GM12801 (cell line): ENCODE data around the gene CDKN3.

ENCODE experiments used
- TF ChIP-seq, protein P1 (sequence below): IDR thresholded peaks from one replicate; pipeline ENCODE4 v1.5.1; 2011; ENCODE audit warnings: control low read depth; ENCODE audit not compliant: insufficient read length; ENCODE audit errors: extremely low read depth

CDKN3 gene

DNA sequence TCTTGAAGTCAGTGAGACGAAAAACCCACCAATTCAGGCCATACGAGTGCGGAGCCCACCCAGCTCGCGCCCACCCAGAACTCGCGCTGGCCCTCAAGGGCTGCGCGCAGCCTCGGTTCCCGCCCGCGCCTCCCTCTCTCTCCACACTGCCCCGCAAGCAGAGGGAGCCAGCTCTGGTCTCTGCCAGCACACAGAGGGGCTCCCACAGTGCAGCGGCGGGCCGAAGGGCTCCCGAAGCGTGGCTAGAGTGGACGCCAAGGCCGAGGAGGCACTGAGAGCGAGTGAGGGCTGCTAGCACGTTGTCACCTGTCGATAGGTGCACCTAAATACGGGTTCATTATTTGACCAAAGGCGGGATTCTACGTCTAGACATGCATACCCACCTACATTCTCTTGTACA lies 2.2 kb upstream of the CDKN3 start:
- TF ChIP-seq, protein P1, sequence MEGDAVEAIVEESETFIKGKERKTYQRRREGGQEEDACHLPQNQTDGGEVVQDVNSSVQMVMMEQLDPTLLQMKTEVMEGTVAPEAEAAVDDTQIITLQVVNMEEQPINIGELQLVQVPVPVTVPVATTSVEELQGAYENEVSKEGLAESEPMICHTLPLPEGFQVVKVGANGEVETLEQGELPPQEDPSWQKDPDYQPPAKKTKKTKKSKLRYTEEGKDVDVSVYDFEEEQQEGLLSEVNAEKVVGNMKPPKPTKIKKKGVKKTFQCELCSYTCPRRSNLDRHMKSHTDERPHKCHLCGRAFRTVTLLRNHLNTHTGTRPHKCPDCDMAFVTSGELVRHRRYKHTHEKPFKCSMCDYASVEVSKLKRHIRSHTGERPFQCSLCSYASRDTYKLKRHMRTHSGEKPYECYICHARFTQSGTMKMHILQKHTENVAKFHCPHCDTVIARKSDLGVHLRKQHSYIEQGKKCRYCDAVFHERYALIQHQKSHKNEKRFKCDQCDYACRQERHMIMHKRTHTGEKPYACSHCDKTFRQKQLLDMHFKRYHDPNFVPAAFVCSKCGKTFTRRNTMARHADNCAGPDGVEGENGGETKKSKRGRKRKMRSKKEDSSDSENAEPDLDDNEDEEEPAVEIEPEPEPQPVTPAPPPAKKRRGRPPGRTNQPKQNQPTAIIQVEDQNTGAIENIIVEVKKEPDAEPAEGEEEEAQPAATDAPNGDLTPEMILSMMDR = no peak

DNA sequence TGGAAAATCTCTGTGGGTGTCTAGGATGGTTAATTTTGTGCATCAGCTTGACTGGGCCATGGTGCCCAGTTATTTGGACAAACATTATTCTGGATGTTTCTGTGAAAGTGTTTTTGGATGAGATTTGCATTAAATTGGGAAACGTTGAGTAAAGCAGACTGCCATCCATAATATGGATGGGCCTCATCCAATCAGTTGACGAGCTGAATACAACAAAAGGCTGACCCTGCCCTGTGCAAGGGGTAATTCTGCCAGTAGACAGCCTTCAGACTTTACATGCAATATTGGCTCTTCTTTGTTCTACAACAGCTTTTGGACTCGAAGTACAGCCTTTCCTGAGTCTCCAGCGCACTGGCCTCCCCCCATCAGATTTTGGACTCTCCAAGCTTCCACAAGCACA lies 1.5 kb upstream of the CDKN3 start:
- TF ChIP-seq, protein P1 = no peak

DNA sequence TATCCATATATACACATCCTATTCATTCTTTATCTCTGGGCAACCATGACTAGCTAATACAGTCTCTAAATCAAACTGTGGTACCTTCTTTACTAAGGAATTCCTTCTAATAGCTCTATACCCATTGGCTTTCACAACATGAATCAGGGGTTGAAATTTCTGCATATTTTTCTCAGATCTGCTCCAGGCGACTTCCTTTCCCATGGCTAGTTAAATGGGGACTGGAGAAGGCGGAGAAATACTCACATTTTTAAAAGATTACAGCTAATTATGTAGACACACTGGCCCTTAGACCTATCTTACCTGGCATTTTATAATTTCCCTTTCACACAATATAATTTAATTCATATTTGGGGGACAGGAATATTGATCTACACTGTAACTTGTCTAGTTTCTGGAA lies 1.1 kb upstream of the CDKN3 start:
- TF ChIP-seq, protein P1 = no peak

DNA sequence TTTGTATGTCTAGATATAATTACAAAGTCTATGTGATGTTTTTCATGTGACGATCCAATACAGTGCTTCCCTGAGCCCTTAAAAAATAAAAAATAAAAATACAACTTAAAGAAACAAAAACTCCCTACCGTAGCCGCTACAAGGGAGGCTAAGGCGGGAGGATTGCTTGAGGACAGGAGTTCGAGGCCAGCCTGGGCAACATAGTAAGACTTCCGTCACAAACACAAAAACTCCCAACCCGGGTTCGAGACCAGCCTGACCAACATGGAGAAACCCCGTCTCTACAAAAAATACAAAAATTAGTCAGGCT lies 669 bp upstream of the CDKN3 start:
- TF ChIP-seq, protein P1 = no peak

DNA sequence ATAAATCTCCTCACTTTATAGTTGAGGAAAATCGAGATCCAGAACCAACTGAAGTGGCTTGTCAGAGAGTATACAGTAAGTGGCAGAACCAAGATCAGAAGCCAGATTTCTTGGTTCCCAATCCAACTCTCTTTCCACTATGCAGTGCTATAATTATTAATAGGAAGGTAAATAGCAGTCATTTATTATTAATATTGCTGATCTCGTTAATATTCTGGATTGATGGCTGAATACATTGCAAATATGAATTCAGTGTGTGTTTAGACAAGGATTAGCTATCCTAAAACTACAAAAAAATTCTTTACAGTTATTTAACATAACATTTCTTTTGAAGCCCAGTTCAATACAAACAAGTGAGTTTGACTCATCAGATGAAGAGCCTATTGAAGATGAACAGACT lies 2.8 kb downstream of the CDKN3 start:
- TF ChIP-seq, protein P1 = no peak

DNA sequence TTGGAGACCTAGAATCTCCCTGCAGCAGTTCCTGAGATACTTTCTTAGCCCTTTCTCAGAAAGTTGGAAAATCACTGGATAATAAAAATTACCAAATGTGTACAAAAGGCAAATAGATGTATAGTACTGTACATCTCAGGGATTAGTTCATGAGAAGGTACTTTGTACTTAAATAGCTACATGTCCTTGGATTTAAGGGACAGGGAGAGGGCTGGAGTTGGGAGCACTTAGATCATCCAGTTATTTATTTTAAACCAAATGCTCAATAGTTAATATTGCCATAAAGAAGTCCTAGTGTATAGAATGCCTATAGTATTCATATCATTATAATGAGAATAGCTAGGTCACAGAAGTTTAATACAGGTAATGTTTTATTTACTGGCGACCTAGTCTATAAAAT lies 13.4 kb downstream of the CDKN3 start:
- TF ChIP-seq, protein P1 = no peak

DNA sequence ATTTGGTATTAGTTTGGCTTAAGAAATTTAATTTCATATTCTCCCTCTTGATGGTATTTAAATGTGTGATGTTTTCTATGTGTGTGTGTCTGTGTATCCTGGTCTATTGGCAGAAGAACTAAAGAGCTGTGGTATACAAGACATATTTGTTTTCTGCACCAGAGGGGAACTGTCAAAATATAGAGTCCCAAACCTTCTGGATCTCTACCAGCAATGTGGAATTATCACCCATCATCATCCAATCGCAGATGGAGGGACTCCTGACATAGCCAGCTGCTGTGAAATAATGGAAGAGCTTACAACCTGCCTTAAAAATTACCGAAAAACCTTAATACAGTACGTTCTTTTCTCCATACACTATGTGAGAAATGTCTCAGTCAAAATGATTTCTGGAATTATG lies 14.6 kb downstream of the CDKN3 start:
- TF ChIP-seq, protein P1 = no peak
